Parathyroid adenoma (tissue), 2 donors: ENCODE data around the gene ALK.

Experiments
- H2AFZ ChIP-seq: fragments of 300-600 bp; sonication (generic); one replicate; pipeline ENCODE4 v1.7.0; 2017; ENCODE audit warnings: antibody characterized with exemption, mild to moderate bottlenecking
- H3K27ac ChIP-seq: fragments of 300-600 bp; sonication (generic); one replicate; pipeline ENCODE4 v1.7.0; 2017
- H3K27me3 ChIP-seq: fragments of 300-600 bp; sonication (generic); one replicate; pipeline ENCODE4 v1.7.0; 2017; ENCODE audit warnings: low read length; ENCODE audit not compliant: control insufficient read depth, insufficient read depth
- H3K36me3 ChIP-seq: fragments of 300-600 bp; sonication (generic); one replicate; pipeline ENCODE4 v1.7.0; 2017; ENCODE audit warnings: low read length; ENCODE audit not compliant: control insufficient read depth, insufficient read depth
- H3K4me1 ChIP-seq: fragments of 300-600 bp; sonication (generic); one replicate; pipeline ENCODE4 v1.7.0; 2017; ENCODE audit warnings: control low read depth
- H3K4me2 ChIP-seq: fragments of 300-600 bp; sonication (generic); one replicate; pipeline ENCODE4 v1.7.0; 2017; ENCODE audit warnings: low read length
- H3K4me3 ChIP-seq: fragments of 300-600 bp; sonication (generic); one replicate; pipeline ENCODE4 v1.7.0; 2017; ENCODE audit warnings: low read depth, low read length
- H3K79me2 ChIP-seq: fragments of 300-600 bp; sonication (generic); one replicate; pipeline ENCODE4 v1.7.0; 2017; ENCODE audit warnings: control low read depth
- H3K9ac ChIP-seq: fragments of 300-600 bp; sonication (generic); one replicate; pipeline ENCODE4 v1.7.0; 2017; ENCODE audit warnings: mild to moderate bottlenecking
- H3K9me3 ChIP-seq: fragments of 300-600 bp; sonication (generic); one replicate; pipeline ENCODE4 v1.7.0; 2017; ENCODE audit warnings: low read length; ENCODE audit not compliant: control insufficient read depth
- CTCF ChIP-seq: fragments of 300-600 bp; sonication (generic); IDR thresholded peaks from one replicate; pipeline ENCODE4 v1.7.0; 2017; ENCODE audit warnings: antibody characterized with exemption, mild to moderate bottlenecking
- donor health status: primary hyperparathyroidism.

Gene ALK

GRCh38 chr2:29495068-29495467 lies 426.3 kb downstream of the ALK start:
- Histone ChIP-seq H3K4me2 (no peak overlapping the region), H3K27me3 (no peaks in the 10 kb centered on the region), H3K9ac (no peak overlapping the region), H2AFZ (no peak overlapping the region), H3K4me1 (no peaks in the 10 kb centered on the region), H3K27ac (no peak overlapping the region), H3K4me3 (no peak overlapping the region), H3K36me3 (no peaks in the 10 kb centered on the region), H3K9me3 (no peaks in the 10 kb centered on the region), H3K79me2 (no peaks in the 10 kb centered on the region)
- TF ChIP-seq CTCF, result no peak

- Histone ChIP-seq H3K4me1 (no peaks in the 10 kb centered on the region), H3K4me3 (no peak overlapping the region), H3K9me3 (no peaks in the 10 kb centered on the region), H3K27me3 (no peaks in the 10 kb centered on the region), H3K79me2 (no peaks in the 10 kb centered on the region), H3K36me3 (no peaks in the 10 kb centered on the region), H2AFZ (no peak overlapping the region), H3K4me2 (no peak overlapping the region), H3K9ac (no peak overlapping the region), H3K27ac (no peak overlapping the region)
- TF ChIP-seq CTCF, result no peak
These were observed 428.7 kb downstream of the ALK start for GRCh38 chr2:29492701-29493100.

DNA sequence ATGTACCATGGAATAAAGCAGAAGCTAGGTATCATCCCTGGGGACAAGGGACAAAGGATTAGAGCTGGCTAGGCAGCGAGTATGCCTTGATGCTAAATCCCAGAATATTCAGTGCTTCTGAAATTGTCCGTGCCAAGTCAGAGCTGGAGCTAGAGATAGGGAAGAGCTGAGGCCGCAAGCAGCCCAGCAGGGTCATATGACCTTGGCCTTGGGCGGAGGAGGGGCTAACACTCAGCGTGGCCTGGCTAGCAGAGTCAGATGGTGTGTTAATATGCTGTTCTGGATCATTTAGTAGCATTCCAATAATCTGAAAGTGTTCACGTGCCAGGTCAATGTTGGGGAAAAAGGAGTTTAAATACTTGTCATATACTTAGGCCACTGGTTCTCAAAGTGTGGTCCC lies 431.3 kb downstream of the ALK start:
- Histone ChIP-seq H3K9me3 (no peaks in the 10 kb centered on the region), H3K27ac (no peak overlapping the region), H3K9ac (no peak overlapping the region), H3K4me3 (no peak overlapping the region), H3K4me2 (no peak overlapping the region), H3K79me2 (no peaks in the 10 kb centered on the region), H3K27me3 (no peaks in the 10 kb centered on the region), H2AFZ (no peak overlapping the region), H3K36me3 (no peaks in the 10 kb centered on the region), H3K4me1 (no peaks in the 10 kb centered on the region)
- no peak for TF ChIP-seq CTCF

- no peak for TF ChIP-seq CTCF
- Histone ChIP-seq H3K4me3 (no peak overlapping the region), H2AFZ (no peak overlapping the region), H3K36me3 (no peaks in the 10 kb centered on the region), H3K9ac (no peak overlapping the region), H3K79me2 (no peaks in the 10 kb centered on the region), H3K4me1 (no peaks in the 10 kb centered on the region), H3K27ac (no peak overlapping the region), H3K27me3 (no peaks in the 10 kb centered on the region), H3K9me3 (no peaks in the 10 kb centered on the region), H3K4me2 (no peak overlapping the region)
These were observed 431.8 kb downstream of the ALK start for GRCh38 chr2:29489568-29489967.

GRCh38 chr2:29487967-29488555 lies 433.3 kb downstream of the ALK start:
- TF ChIP-seq CTCF, result no peak
- Histone ChIP-seq H3K4me3 (no peak overlapping the region), H3K9ac (no peak overlapping the region), H2AFZ (no peak overlapping the region), H3K27ac (no peak overlapping the region), H3K36me3 (no peaks in the 10 kb centered on the region), H3K4me1 (no peaks in the 10 kb centered on the region), H3K4me2 (no peak overlapping the region), H3K27me3 (no peaks in the 10 kb centered on the region), H3K79me2 (no peaks in the 10 kb centered on the region), H3K9me3 (no peaks in the 10 kb centered on the region)
